Erythroblast (primary cell): ENCODE data around the gene ATXN7.

ENCODE experiments used
- GATA1 ChIP-seq: IDR thresholded peaks from 2 replicates; pipeline ENCODE4 v1.6.1; 2011; ENCODE audit warnings: low read depth, mild to moderate bottlenecking, control low read depth, low read length, moderate library complexity
- POLR2A ChIP-seq: IDR thresholded peaks from 2 replicates; pipeline ENCODE4 v1.6.1; 2011; ENCODE audit warnings: mild to moderate bottlenecking, low read length

GRCh38 chr3:63931290-63931689 is 67.6 kb downstream of the ATXN7 start:
- no peak for TF ChIP-seq POLR2A
- no peak for TF ChIP-seq GATA1
